OCI-LY3 (cell line): ENCODE data around the gene SLC25A6.

Source experiments
- H2AFZ ChIP-seq: fragments of 200-600, 300-600 bp; shearing (Covaris generic); 2 replicates; pipeline ENCODE4 v1.6.0; 2014; ENCODE audit warnings: antibody characterized with exemption, low read depth, low read length
- H3K27ac ChIP-seq: fragments of 200-600, 300-600 bp; sonication (generic); 2 replicates; pipeline ENCODE4 v1.5.1; 2014; ENCODE audit warnings: mild to moderate bottlenecking, low read length, moderate library complexity, mixed read lengths
- H3K27me3 ChIP-seq: fragments of 200-600, 300-600 bp; sonication (generic); 2 replicates; pipeline ENCODE4 v1.6.1; 2014; ENCODE audit warnings: low read depth, low read length, mixed read lengths
- H3K36me3 ChIP-seq: fragments of 200-600, 300-600 bp; sonication (generic); replicated peaks from 2 replicates; pipeline ENCODE3; 2014; ENCODE audit warnings: low read depth, low read length, mixed read lengths
- H3K4me1 ChIP-seq: fragments of 300-600, 200-600 bp; sonication (generic); 2 replicates; pipeline ENCODE4 v1.6.1; 2014; ENCODE audit warnings: low read length, mixed read lengths
- H3K4me2 ChIP-seq: fragments of 200-600, 300-600 bp; sonication (generic); 2 replicates; pipeline ENCODE4 v1.6.1; 2014; ENCODE audit warnings: low read length, mixed read lengths
- H3K4me3 ChIP-seq: fragments of 300-600, 200-600 bp; sonication (generic); 2 replicates; pipeline ENCODE4 v1.5.1; 2014; ENCODE audit warnings: antibody characterized with exemption, mild to moderate bottlenecking, low read length, moderate library complexity
- H3K79me2 ChIP-seq: fragments of 300-600, 200-600 bp; shearing (Covaris generic); 2 replicates; pipeline ENCODE4 v1.6.1; 2014; ENCODE audit warnings: mild to moderate bottlenecking, low read length, mixed read lengths
- H3K9ac ChIP-seq: fragments of 300-600, 200-600 bp; shearing (Covaris generic); 2 replicates; pipeline ENCODE4 v1.6.0; 2014; ENCODE audit warnings: mild to moderate bottlenecking, low read length, moderate library complexity
- H3K9me3 ChIP-seq: fragments of 200-600, 300-600 bp; shearing (Covaris generic); 2 replicates; pipeline ENCODE4 v1.6.1; 2014; ENCODE audit warnings: low read length, mixed read lengths; ENCODE audit not compliant: insufficient read depth
- H4K20me1 ChIP-seq: fragments of 200-600, 300-600 bp; sonication (generic); 2 replicates; pipeline ENCODE4 v1.6.1; 2016; ENCODE audit warnings: low read length, mixed read lengths; ENCODE audit not compliant: insufficient read depth
- CTCF ChIP-seq: fragments of 200-600, 300-600 bp; sonication (generic); IDR thresholded peaks from 2 replicates; pipeline ENCODE4 v1.5.1; 2014; ENCODE audit warnings: antibody characterized with exemption, low read length, low read depth
- EZH2phosphoT487 ChIP-seq: fragments of 200-600 bp; shearing (Covaris generic); IDR thresholded peaks from 2 replicates; pipeline ENCODE4 v1.6.1; 2018; ENCODE audit warnings: antibody characterized with exemption, mixed run types, low read depth

SLC25A6 gene

DNA sequence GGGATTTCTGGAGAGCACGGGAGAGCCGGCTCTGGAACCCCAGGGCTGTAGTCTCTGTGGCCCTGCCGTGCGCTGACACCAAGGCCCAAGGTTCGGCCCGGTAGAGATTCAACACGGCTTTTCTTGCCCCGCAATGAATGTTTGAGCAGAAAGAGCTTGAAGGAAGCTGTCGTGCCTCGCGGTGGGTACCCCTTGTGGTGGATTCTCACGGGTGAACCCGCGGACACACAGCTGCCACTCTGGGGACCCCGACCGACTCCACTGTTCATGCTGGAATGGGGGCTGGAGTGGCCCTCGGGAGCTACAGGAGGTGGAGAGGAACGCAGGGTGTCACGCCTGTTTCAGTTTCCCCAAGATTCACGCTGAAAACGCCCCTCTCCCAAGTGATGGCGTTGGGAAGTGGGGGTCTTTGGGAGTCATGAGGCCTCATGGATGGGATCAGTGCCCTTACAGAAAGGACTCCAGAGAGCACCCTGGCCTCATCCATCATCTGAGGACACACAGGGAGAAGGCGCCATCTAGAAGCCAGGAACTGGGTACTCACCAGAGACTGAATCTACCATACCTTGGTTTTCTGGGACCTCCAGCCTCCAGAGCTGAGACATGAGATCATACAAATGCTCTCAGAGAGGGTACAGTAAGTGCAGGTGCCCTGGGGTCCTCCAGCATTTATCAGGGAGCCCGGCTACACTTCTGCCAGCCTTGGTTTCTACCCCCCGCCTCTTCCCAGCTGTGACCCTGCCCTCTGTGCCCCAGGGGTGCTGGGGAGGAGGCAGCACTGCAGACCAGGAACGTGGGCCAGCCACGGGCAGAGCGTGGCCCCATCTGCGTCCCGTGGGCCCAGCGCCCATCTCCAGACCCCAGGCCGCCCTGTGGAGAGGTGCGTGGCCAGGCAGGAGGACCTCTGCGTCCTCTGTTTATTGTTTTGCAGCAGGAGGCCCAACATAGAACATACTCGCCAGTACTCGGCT, 6.4 kb downstream of the SLC25A6 start:
- Histone ChIP-seq H2AFZ (no peak overlapping the region), H3K79me2 (peaks cover 41% of the 10 kb centered on the region), H3K4me2 (no peak overlapping the region), H3K4me3 (no peak overlapping the region), H3K27ac (no peak overlapping the region), H4K20me1 (peaks cover 43% of the 10 kb centered on the region), H3K4me1 (peaks cover 4% of the 10 kb centered on the region), H3K27me3 (no peaks in the 10 kb centered on the region), H3K9me3 (no peaks in the 10 kb centered on the region), H3K9ac (no peak overlapping the region), H3K36me3 (peaks cover 67% of the 10 kb centered on the region)
- no peak for TF ChIP-seq CTCF
- TF ChIP-seq EZH2phosphoT487 = no peak

DNA sequence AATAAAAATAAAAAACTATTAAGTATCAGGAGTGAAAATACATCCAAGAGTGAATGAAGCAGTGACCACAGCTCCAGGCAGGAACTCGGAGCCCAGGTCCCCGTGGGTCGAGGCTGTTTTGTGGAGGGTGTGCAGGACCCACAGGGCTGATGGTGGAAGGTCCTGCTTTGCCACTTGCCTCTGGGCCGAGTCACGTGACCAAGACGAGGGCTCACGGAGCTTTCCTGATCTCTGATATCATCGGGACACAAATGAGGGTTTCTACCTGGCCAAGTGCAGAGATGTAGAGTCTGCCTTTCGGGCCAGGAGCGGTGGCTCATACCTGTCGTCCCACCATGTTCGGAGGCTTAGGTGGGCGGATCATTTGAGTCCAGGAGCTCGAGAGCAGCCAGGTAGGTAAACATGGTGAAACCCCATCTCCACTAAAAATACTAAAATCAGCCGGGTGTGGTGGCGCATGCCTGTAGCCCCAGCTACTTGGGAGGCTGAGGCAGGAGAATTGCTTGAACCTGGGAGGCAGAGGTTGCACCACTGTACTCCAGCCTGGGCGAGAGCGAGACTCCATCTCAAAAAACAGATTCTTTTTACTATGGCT, 7.2 kb downstream of the SLC25A6 start:
- peaks cover 33% of the 10 kb centered on the region for H3K79me2 ChIP-seq
- no peaks in the 10 kb centered on the region for H3K9me3 ChIP-seq
- no peak overlapping the region for H2AFZ ChIP-seq
- no peak overlapping the region for H3K4me2 ChIP-seq
- no peak overlapping the region for H3K27ac ChIP-seq
- no peaks in the 10 kb centered on the region for H3K27me3 ChIP-seq
- H3K9ac ChIP-seq = no peak overlapping the region
- no peak for TF ChIP-seq CTCF
- no peak for TF ChIP-seq EZH2phosphoT487
- H4K20me1 ChIP-seq = peaks cover 35% of the 10 kb centered on the region
- peaks cover 60% of the 10 kb centered on the region for H3K36me3 ChIP-seq
- no peaks in the 10 kb centered on the region for H3K4me1 ChIP-seq
- no peak overlapping the region for H3K4me3 ChIP-seq

DNA sequence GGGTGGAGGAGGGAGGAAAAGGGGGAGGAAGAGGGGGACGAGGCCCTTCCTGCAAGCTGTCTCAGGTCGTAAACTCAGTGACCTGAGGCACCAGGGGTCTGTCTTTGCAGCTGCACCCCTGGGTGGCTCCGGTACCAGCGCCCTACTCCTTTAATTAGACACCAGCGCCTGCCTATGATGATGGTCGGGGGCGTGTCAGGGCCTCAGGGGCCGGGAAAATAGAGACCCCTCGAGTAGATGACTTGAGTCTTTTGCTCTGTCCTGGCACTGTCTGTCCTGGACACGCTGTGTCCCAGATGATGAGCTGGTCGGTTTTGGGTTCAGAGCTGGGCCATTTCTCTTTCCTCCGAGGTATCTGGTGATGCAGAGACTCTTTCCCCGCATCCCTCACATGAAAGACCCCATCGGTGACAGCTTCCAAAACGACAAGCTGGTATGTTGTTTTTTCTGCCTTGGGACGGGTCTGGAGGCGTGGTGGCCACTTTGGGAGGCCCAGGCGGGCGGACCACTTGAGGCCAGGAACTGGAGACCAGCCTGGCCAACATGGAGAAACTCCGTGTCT, 11.2 kb downstream of the SLC25A6 start:
- Histone ChIP-seq H3K9ac (no peak overlapping the region), H4K20me1 (no peaks in the 10 kb centered on the region), H3K79me2 (no peaks in the 10 kb centered on the region), H3K4me2 (no peak overlapping the region), H3K4me1 (no peaks in the 10 kb centered on the region), H3K4me3 (no peak overlapping the region), H2AFZ (no peak overlapping the region), H3K36me3 (peaks cover 25% of the 10 kb centered on the region), H3K9me3 (no peaks in the 10 kb centered on the region), H3K27ac (no peak overlapping the region), H3K27me3 (no peaks in the 10 kb centered on the region)
- TF ChIP-seq CTCF = no peak
- no peak for TF ChIP-seq EZH2phosphoT487

DNA sequence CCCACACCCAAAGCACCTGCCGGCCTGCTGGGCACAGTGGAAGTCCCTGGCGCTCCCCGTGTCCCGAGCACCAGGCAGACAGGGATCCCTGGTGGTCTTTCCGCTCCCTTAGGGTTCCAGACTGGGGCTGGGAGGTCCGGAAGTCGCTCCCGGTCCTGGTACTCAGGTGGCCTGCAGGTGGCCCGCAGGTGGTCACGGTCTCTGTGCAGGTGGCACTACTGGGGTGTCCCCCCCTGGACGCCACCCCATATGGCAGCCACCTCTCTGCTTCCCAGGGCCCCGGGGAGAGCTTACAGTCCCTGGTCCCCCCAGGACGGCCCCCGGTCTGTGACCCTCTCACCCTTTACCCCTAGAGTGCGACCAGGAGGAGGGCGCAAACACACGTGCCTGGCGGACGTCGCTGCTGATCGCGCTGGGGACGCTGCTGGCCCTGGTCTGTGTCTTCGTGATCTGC, 13.6 kb downstream of the SLC25A6 start:
- no peaks in the 10 kb centered on the region for H4K20me1 ChIP-seq
- no peak overlapping the region for H2AFZ ChIP-seq
- no peak overlapping the region for H3K4me3 ChIP-seq
- TF ChIP-seq CTCF (no peak), EZH2phosphoT487 (no peak)
- no peaks in the 10 kb centered on the region for H3K4me1 ChIP-seq
- H3K4me2 ChIP-seq = no peak overlapping the region
- no peaks in the 10 kb centered on the region for H3K79me2 ChIP-seq
- no peaks in the 10 kb centered on the region for H3K27me3 ChIP-seq
- no peak overlapping the region for H3K27ac ChIP-seq
- H3K9me3 ChIP-seq = no peaks in the 10 kb centered on the region
- H3K36me3 ChIP-seq = peaks cover 6% of the 10 kb centered on the region
- no peak overlapping the region for H3K9ac ChIP-seq
